HepG2 (cell line): Measurements from ENCODE around the gene TMEM231.

Experiments used
- AKAP8 ChIP-seq: sonication (generic); formaldehyde crosslinking; IDR thresholded peaks from 2 replicates; pipeline ENCODE4 v1.5.1; 2020; ENCODE audit warnings: mild to moderate bottlenecking, missing genetic modification reagents
- ATF6 ChIP-seq: sonication (generic); formaldehyde crosslinking; conservative IDR thresholded peaks from 2 replicates; pipeline ENCODE4 v1.4.0; 2020; ENCODE audit warnings: missing genetic modification reagents
- HMG20A ChIP-seq: IDR thresholded peaks from 2 replicates; pipeline ENCODE4 v1.6.1; 2016; ENCODE audit warnings: borderline replicate concordance
- JUN ChIP-seq: sonication (generic); formaldehyde crosslinking; IDR thresholded peaks from 2 replicates; pipeline ENCODE4 v1.4.0; 2020; ENCODE audit warnings: mild to moderate bottlenecking, missing genetic modification reagents
- PHF21A ChIP-seq: sonication (generic); formaldehyde crosslinking; IDR thresholded peaks from 2 replicates; pipeline ENCODE4 v1.5.0; 2020; ENCODE audit warnings: mild to moderate bottlenecking, missing genetic modification reagents
- STAT5B ChIP-seq: sonication (generic); formaldehyde crosslinking; IDR thresholded peaks from 2 replicates; pipeline ENCODE4 v1.4.0; 2020; ENCODE audit warnings: missing genetic modification reagents
- TARDBP ChIP-seq: sonication (generic); formaldehyde crosslinking; IDR thresholded peaks from 2 replicates; pipeline ENCODE4 v1.8.0; 2022; ENCODE audit warnings: mild to moderate bottlenecking, missing genetic modification reagents
- ZBTB34 ChIP-seq: sonication (generic); formaldehyde crosslinking; IDR thresholded peaks from 2 replicates; pipeline ENCODE4 v1.8.0; 2022; ENCODE audit warnings: mild to moderate bottlenecking, missing genetic modification reagents
- ZNF460 ChIP-seq: sonication (generic); formaldehyde crosslinking; IDR thresholded peaks from 2 replicates; pipeline ENCODE4 v1.5.1; 2020; ENCODE audit warnings: missing genetic modification reagents, mild to moderate bottlenecking, borderline replicate concordance
- ZNF564 ChIP-seq: sonication (generic); formaldehyde crosslinking; IDR thresholded peaks from 2 replicates; pipeline ENCODE4 v1.8.1; 2023; ENCODE audit warnings: mild to moderate bottlenecking, missing genetic modification reagents
- ZNF660 ChIP-seq: sonication (generic); formaldehyde crosslinking; IDR thresholded peaks from 2 replicates; pipeline ENCODE4 v1.5.1; 2020; ENCODE audit warnings: mild to moderate bottlenecking, low read depth, missing genetic modification reagents, borderline replicate concordance
- TF ChIP-seq, protein P1 (sequence below): sonication (generic); formaldehyde crosslinking; IDR thresholded peaks from 2 replicates; pipeline ENCODE4 v1.5.0; 2020; ENCODE audit warnings: mild to moderate bottlenecking, missing genetic modification reagents, moderate library complexity
- TF ChIP-seq, protein P2 (sequence below): sonication (generic); formaldehyde crosslinking; conservative IDR thresholded peaks from 2 replicates; pipeline ENCODE4 v1.8.0; 2022; ENCODE audit warnings: low read depth, missing genetic modification reagents

DNA sequence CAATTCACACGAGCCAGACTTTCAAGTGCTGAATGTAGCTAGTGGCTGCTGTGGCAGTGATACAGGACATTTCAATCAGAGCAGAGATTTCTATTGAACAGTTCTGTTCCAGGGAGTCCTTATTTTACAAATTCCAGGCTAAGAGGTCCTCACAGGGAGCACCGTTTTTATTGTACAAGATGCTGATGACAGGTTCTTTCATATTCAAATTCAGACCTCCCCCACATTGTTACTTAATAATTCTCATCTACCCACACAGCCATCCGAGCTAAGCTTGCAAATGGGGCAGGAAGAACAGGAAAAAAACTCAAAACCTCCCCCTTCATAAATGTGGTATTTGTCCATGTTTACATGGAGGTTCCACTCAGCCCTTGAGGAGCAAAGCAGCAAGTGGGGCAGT lies 19.9 kb upstream of the TMEM231 start:
- TF ChIP-seq PHF21A (CRISPR knock-in tag) (no peak), ZNF564 (CRISPR knock-in tag) (no peak), TARDBP (CRISPR knock-in tag) (no peak), ZNF460 (CRISPR knock-in tag) (no peak), AKAP8 (CRISPR knock-in tag) (no peak), ZNF660 (CRISPR knock-in tag) (no peak), ATF6 (CRISPR knock-in tag) (no peak), JUN (CRISPR knock-in tag) (no peak), HMG20A (CRISPR knock-in tag) (no peak), STAT5B (no peak), ZBTB34 (CRISPR knock-in tag) (no peak)
- TF ChIP-seq, protein P1, sequence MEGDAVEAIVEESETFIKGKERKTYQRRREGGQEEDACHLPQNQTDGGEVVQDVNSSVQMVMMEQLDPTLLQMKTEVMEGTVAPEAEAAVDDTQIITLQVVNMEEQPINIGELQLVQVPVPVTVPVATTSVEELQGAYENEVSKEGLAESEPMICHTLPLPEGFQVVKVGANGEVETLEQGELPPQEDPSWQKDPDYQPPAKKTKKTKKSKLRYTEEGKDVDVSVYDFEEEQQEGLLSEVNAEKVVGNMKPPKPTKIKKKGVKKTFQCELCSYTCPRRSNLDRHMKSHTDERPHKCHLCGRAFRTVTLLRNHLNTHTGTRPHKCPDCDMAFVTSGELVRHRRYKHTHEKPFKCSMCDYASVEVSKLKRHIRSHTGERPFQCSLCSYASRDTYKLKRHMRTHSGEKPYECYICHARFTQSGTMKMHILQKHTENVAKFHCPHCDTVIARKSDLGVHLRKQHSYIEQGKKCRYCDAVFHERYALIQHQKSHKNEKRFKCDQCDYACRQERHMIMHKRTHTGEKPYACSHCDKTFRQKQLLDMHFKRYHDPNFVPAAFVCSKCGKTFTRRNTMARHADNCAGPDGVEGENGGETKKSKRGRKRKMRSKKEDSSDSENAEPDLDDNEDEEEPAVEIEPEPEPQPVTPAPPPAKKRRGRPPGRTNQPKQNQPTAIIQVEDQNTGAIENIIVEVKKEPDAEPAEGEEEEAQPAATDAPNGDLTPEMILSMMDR, result no peak
- TF ChIP-seq, protein P2, sequence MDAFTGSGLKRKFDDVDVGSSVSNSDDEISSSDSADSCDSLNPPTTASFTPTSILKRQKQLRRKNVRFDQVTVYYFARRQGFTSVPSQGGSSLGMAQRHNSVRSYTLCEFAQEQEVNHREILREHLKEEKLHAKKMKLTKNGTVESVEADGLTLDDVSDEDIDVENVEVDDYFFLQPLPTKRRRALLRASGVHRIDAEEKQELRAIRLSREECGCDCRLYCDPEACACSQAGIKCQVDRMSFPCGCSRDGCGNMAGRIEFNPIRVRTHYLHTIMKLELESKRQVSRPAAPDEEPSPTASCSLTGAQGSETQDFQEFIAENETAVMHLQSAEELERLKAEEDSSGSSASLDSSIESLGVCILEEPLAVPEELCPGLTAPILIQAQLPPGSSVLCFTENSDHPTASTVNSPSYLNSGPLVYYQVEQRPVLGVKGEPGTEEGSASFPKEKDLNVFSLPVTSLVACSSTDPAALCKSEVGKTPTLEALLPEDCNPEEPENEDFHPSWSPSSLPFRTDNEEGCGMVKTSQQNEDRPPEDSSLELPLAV (CRISPR knock-in tag), result no peak
